Skeletal muscle satellite cell (primary cell): ENCODE measurements around the gene PPP2R2D.
A peak's percentile ranks its signal among the peaks of the same experiment; 100 is the strongest.

Experiments
- H3K27me3 ChIP-seq: 2 replicates; pipeline ENCODE4 v1.7.0; 2013; ENCODE audit warnings: low read length; ENCODE audit not compliant: control insufficient read depth, insufficient read depth
- H3K36me3 ChIP-seq: 2 replicates; pipeline ENCODE4 v1.7.0; 2013; ENCODE audit warnings: mild to moderate bottlenecking, control low read depth, low read length; ENCODE audit not compliant: insufficient read depth
- H3K4me1 ChIP-seq: 2 replicates; pipeline ENCODE4 v1.7.0; 2013; ENCODE audit warnings: low read length; ENCODE audit not compliant: control insufficient read depth, insufficient read depth
- H3K4me2 ChIP-seq: 2 replicates; pipeline ENCODE4 v1.7.0; 2013; ENCODE audit warnings: mild to moderate bottlenecking, low read length
- H3K4me3 ChIP-seq: 2 replicates; pipeline ENCODE4 v1.7.0; 2013; ENCODE audit warnings: low read length
- H3K9ac ChIP-seq: 2 replicates; pipeline ENCODE4 v1.7.0; 2013; ENCODE audit warnings: mild to moderate bottlenecking, low read depth, low read length, moderate library complexity
- H3K9me3 ChIP-seq: replicated peaks from 2 replicates; pipeline ENCODE4 v1.7.0; 2013; ENCODE audit warnings: mild to moderate bottlenecking, control low read depth, low read length

Gene PPP2R2D

GRCh38 chr10:131892806-131893675, 7.8 kb upstream of the PPP2R2D start:
- H3K27me3 ChIP-seq: peaks cover 44% of the 10 kb centered on the region
- H3K4me3 ChIP-seq: no peak overlapping the region
- no peaks in the 10 kb centered on the region for H3K36me3 ChIP-seq
- H3K4me1 ChIP-seq: no peaks in the 10 kb centered on the region
- H3K4me2 ChIP-seq: no peak overlapping the region
- H3K9ac ChIP-seq: no peak overlapping the region
- H3K9me3 ChIP-seq: no peaks in the 10 kb centered on the region

- no peak overlapping the region for H3K4me3 ChIP-seq
Measured at GRCh38 chr10:131895116-131895515, 5.7 kb upstream of the PPP2R2D start.

GRCh38 chr10:131896403-131896802, 4.4 kb upstream of the PPP2R2D start:
- Histone ChIP-seq H3K4me1 (peaks cover 6% of the 10 kb centered on the region), H3K9me3 (no peaks in the 10 kb centered on the region), H3K4me3 (no peak overlapping the region), H3K9ac (no peak overlapping the region), H3K27me3 (peaks cover 56% of the 10 kb centered on the region), H3K36me3 (no peaks in the 10 kb centered on the region), H3K4me2 (no peak overlapping the region)

More at GRCh38 chr10:131895116-131895515, 5.7 kb upstream of the PPP2R2D start:
- Histone ChIP-seq H3K4me1 (peaks cover 4% of the 10 kb centered on the region), H3K9me3 (no peaks in the 10 kb centered on the region), H3K27me3 (peaks cover 60% of the 10 kb centered on the region), H3K9ac (no peak overlapping the region), H3K36me3 (no peaks in the 10 kb centered on the region), H3K4me2 (no peak overlapping the region)

GRCh38 chr10:131897297-131897899, 3.4 kb upstream of the PPP2R2D start:
- H3K4me2 ChIP-seq: no peak overlapping the region
- no peak overlapping the region for H3K9ac ChIP-seq
- H3K36me3 ChIP-seq: no peaks in the 10 kb centered on the region
- H3K9me3 ChIP-seq: no peaks in the 10 kb centered on the region
- H3K4me1 ChIP-seq: peaks cover 9% of the 10 kb centered on the region
- H3K27me3 ChIP-seq: peaks cover 46% of the 10 kb centered on the region
- H3K4me3 ChIP-seq: no peak overlapping the region

GRCh38 chr10:131898061-131898460, 2.7 kb upstream of the PPP2R2D start:
- H3K4me3 ChIP-seq: no peak overlapping the region
- H3K4me2 ChIP-seq: no peak overlapping the region
- H3K36me3 ChIP-seq: no peaks in the 10 kb centered on the region
- no peaks in the 10 kb centered on the region for H3K9me3 ChIP-seq
- peaks cover 39% of the 10 kb centered on the region for H3K27me3 ChIP-seq
- H3K9ac ChIP-seq: no peak overlapping the region
- H3K4me1 ChIP-seq: peaks cover 13% of the 10 kb centered on the region

GRCh38 chr10:131898713-131899112, 2.1 kb upstream of the PPP2R2D start:
- Histone ChIP-seq H3K9me3 (no peaks in the 10 kb centered on the region), H3K9ac (no peak overlapping the region), H3K36me3 (no peaks in the 10 kb centered on the region), H3K4me1 (peaks cover 15% of the 10 kb centered on the region), H3K4me2 (no peak overlapping the region), H3K4me3 (no peak overlapping the region), H3K27me3 (peaks cover 32% of the 10 kb centered on the region)

GRCh38 chr10:131899116-131899690, 1.6 kb upstream of the PPP2R2D start:
- Histone ChIP-seq H3K27me3 (peaks cover 28% of the 10 kb centered on the region), H3K36me3 (no peaks in the 10 kb centered on the region)

GRCh38 chr10:131899695-131900349, 986 bp upstream of the PPP2R2D start:
- Histone ChIP-seq H3K4me2 (peak overlapping the region; percentile 100), H3K9me3 (no peaks in the 10 kb centered on the region), H3K4me1 (peaks cover 22% of the 10 kb centered on the region), H3K4me3 (peak overlapping the region; percentile 99), H3K36me3 (no peaks in the 10 kb centered on the region), H3K9ac (peak overlapping the region; percentile 85), H3K27me3 (peaks cover 28% of the 10 kb centered on the region)

More at GRCh38 chr10:131899116-131899690, 1.6 kb upstream of the PPP2R2D start:
- no peak overlapping the region for H3K9ac ChIP-seq
- peak overlapping the region; percentile 100 for H3K4me2 ChIP-seq
- H3K9me3 ChIP-seq: no peaks in the 10 kb centered on the region
- H3K4me3 ChIP-seq: no peak overlapping the region
- peaks cover 18% of the 10 kb centered on the region for H3K4me1 ChIP-seq

- Histone ChIP-seq H3K9ac (peak overlapping the region; percentile 85), H3K27me3 (peaks cover 24% of the 10 kb centered on the region), H3K4me3 (peak overlapping the region; percentile 99), H3K4me2 (peak overlapping the region; percentile 98), H3K4me1 (peaks cover 25% of the 10 kb centered on the region), H3K36me3 (peaks cover 13% of the 10 kb centered on the region), H3K9me3 (no peaks in the 10 kb centered on the region)
Measured at GRCh38 chr10:131901181-131901829, 497 bp downstream of the PPP2R2D start.

GRCh38 chr10:131902211-131902610, 1.4 kb downstream of the PPP2R2D start:
- Histone ChIP-seq H3K4me2 (peak overlapping the region; percentile 98), H3K9ac (peak overlapping the region; percentile 85), H3K4me3 (peak overlapping the region; percentile 99), H3K9me3 (no peaks in the 10 kb centered on the region), H3K36me3 (peaks cover 14% of the 10 kb centered on the region), H3K27me3 (peaks cover 19% of the 10 kb centered on the region), H3K4me1 (peaks cover 25% of the 10 kb centered on the region)

GRCh38 chr10:131902691-131903090, 1.9 kb downstream of the PPP2R2D start:
- H3K4me3 ChIP-seq: peak overlapping the region; percentile 99
- H3K9me3 ChIP-seq: no peaks in the 10 kb centered on the region
- H3K4me1 ChIP-seq: peaks cover 25% of the 10 kb centered on the region
- H3K27me3 ChIP-seq: peaks cover 19% of the 10 kb centered on the region
- H3K36me3 ChIP-seq: peaks cover 14% of the 10 kb centered on the region
- peak overlapping the region; percentile 85 for H3K9ac ChIP-seq
- H3K4me2 ChIP-seq: peak overlapping the region; percentile 98
